K562 (cell line): ENCODE results near the gene CFAP92. TPM values are rescaled to one million over a fixed set of nuclear protein-coding genes. Genes with fewer than 3 reads are reported as not detected.

Source experiments
- CBX5 ChIP-seq: IDR thresholded peaks from 2 replicates; pipeline ENCODE4 v1.6.1; 2014; ENCODE audit warnings: low read depth, borderline replicate concordance
- CHD2 ChIP-seq: IDR thresholded peaks from 2 replicates; pipeline ENCODE4 v1.6.1; 2011; ENCODE audit warnings: low read depth, low read length
- MYNN ChIP-seq, 2 experiments: sonication (generic); formaldehyde crosslinking in 1 of 2; IDR thresholded peaks; 2 replicates each; pipeline versions ENCODE4 v1.5.0 to v1.6.1; 2016 to 2020; ENCODE audit warnings: antibody characterized with exemption in 1 of 2, missing genetic modification reagents in 1 of 2
- NFATC3 ChIP-seq: fragments of 450-650 bp; IDR thresholded peaks from 2 replicates; pipeline ENCODE4 v1.6.1; 2017; ENCODE audit warnings: mild to moderate bottlenecking
- NFIC ChIP-seq: fragments of 450-650 bp; IDR thresholded peaks from 2 replicates; pipeline ENCODE4 v1.6.1; 2017; ENCODE audit warnings: mild to moderate bottlenecking, inconsistent platforms
- RBFOX2 ChIP-seq: fragments of 200-400 bp; formaldehyde crosslinking; IDR thresholded peaks from 2 replicates; pipeline ENCODE4 v1.6.1; 2017; ENCODE audit warnings: low read depth, mild to moderate bottlenecking, low read length, moderate library complexity
- SIN3A ChIP-seq, 2 experiments: fragments of 150-350 bp in 1 of 2; IDR thresholded peaks; 2 replicates each; pipeline ENCODE4 v1.6.1; 2011 to 2016; ENCODE audit warnings: borderline replicate concordance in 2 of 2, low read depth in 2 of 2, low read length in 2 of 2, mild to moderate bottlenecking in 2 of 2, moderate library complexity in 2 of 2; ENCODE audit not compliant: control insufficient read depth in 1 of 2
- SMAD4 ChIP-seq: fragments of 250-450 bp; sonication (Bioruptor Pico); conservative IDR thresholded peaks from 2 replicates; pipeline ENCODE4 v1.8.0; 2021; ENCODE audit warnings: inconsistent platforms, mild to moderate bottlenecking, moderate library complexity
- polyA plus RNA-seq, 8 experiments: library from polyadenylated mRNA; depleted of rRNA in 4 of 8; stranded (reverse) in 5 of 8; unstranded in 3 of 8; fragments of >200 nt; fragmentation: Nextera tagmentation in 2 of 8; fragmentation: Illumina TruSeq in 1 of 8; extraction: Ambion mirVana in 2 of 8; extraction: Trizol in 1 of 8; gene quantifications; 2 replicates each; pipeline versions ENCODE4 v1.2.1 to v1.2.3, GENCODE V29; 2011 to 2014; ENCODE audit warnings: inconsistent platforms in 1 of 8, missing spikeins in 1 of 8
- total RNA-seq, 7 experiments: library from RNA; depleted of rRNA in 6 of 7; stranded (reverse); fragments of >200 nt in 6 of 7; fragmentation: Illumina TruSeq in 2 of 7; extraction: Trizol in 2 of 7; gene quantifications; 2 replicates each; pipeline versions ENCODE4 v1.2.1 to v1.2.3, GENCODE V29; 2011 to 2021; ENCODE audit warnings: low replicate concordance in 1 of 7
- TF ChIP-seq, protein P1 (sequence below): sonication (generic); formaldehyde crosslinking; IDR thresholded peaks from 2 replicates; pipeline ENCODE4 v1.8.1; 2023; ENCODE audit warnings: mild to moderate bottlenecking, missing genetic modification reagents
- TF ChIP-seq, protein P2 (sequence below): sonication (generic); formaldehyde crosslinking; IDR thresholded peaks from 2 replicates; pipeline ENCODE4 v1.8.0; 2022; ENCODE audit warnings: mild to moderate bottlenecking, low read depth, missing genetic modification reagents
- TF ChIP-seq, protein P3 (sequence below): fragments of 250-450 bp; sonication (Bioruptor Pico); IDR thresholded peaks from 2 replicates; pipeline ENCODE4 v1.9.0; 2021; ENCODE audit warnings: mild to moderate bottlenecking, inconsistent platforms
- TF ChIP-seq, protein P4 (sequence below): sonication (generic); formaldehyde crosslinking; IDR thresholded peaks from 2 replicates; pipeline ENCODE4 v1.8.1; 2023; ENCODE audit warnings: mild to moderate bottlenecking, missing genetic modification reagents
- TF ChIP-seq, protein P5 (sequence below): sonication (generic); formaldehyde crosslinking; IDR thresholded peaks from 2 replicates; pipeline ENCODE4 v1.8.0; 2023; ENCODE audit warnings: missing genetic modification reagents, mild to moderate bottlenecking, borderline replicate concordance

Gene CFAP92
- total and polyA plus RNA-seq, 9 of the 15 experiments (the other 6 are each of a cell fraction or from before 2014, with no cell fraction given): 0.06 to 0.62 (median 0.36) TPM

DNA sequence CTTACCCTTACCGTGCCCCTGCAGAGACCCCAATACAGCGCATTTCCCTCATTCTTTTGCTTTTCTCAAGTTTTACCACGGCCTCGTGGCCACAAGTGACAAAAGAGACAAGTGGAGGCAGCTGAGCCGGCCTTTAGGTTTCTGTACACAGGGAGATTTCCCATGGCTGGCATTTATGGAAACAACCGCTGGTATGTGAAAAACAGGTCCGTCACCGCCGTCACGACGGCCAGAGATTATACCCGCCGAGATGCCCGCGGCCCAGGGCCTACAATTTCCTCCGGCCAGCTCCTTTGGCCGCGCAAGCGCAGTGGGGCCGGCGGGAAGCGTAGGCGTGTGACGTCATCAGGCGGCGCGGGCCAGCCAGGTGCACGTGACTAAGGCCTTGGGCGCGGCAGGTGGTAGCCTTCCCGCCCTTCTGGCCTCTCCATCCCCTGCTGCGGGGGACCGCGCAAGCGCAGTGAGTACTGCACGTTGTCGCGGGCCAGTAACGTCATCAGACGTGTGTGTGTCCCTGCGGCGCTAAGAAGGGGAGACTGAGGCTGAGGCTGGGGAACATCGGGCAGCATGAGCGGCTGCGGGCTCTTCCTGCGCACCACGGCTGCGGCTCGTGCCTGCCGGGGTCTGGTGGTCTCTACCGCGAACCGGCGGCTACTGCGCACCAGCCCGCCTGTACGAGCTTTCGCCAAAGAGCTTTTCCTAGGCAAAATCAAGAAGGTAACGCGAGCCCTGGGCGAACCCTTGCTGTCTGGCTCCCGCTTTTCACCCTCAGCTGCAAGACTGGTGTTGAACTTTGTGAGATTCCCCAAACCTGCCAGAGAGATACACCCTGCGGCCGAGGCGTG, 114.5 kb downstream of the CFAP92 start, which contains the start of gene ACAD9 (continued):
- TF ChIP-seq, protein P1, sequence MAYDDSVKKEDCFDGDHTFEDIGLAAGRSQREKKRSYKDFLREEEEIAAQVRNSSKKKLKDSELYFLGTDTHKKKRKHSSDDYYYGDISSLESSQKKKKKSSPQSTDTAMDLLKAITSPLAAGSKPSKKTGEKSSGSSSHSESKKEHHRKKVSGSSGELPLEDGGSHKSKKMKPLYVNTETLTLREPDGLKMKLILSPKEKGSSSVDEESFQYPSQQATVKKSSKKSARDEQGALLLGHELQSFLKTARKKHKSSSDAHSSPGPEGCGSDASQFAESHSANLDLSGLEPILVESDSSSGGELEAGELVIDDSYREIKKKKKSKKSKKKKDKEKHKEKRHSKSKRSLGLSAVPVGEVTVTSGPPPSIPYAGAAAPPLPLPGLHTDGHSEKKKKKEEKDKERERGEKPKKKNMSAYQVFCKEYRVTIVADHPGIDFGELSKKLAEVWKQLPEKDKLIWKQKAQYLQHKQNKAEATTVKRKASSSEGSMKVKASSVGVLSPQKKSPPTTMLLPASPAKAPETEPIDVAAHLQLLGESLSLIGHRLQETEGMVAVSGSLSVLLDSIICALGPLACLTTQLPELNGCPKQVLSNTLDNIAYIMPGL (CRISPR knock-in tag): 0 out of 2 replicates have a peak, but pooled peaks have one; percentile 13
- TF ChIP-seq, protein P2, sequence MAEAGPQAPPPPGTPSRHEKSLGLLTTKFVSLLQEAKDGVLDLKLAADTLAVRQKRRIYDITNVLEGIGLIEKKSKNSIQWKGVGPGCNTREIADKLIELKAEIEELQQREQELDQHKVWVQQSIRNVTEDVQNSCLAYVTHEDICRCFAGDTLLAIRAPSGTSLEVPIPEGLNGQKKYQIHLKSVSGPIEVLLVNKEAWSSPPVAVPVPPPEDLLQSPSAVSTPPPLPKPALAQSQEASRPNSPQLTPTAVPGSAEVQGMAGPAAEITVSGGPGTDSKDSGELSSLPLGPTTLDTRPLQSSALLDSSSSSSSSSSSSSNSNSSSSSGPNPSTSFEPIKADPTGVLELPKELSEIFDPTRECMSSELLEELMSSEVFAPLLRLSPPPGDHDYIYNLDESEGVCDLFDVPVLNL: peak; percentile 92
- TF ChIP-seq SIN3A (IDR thresholded peaks at IDR 0.05; ENCODE audit: borderline replicate concordance in 2 of 2, control insufficient read depth in 1 of 2, low read depth in 2 of 2, low read length in 2 of 2) (peak in 1 of 2 experiments; percentile 65; a peak in 1 of 4 replicates), MYNN (IDR thresholded peaks at IDR 0.05) (no peak), MYNN (CRISPR knock-in tag; IDR thresholded peaks at IDR 0.05) (no peak), NFIC (peak; percentile 46), CBX5 (no peak), NFATC3 (peak; percentile 99), CHD2 (no peak), RBFOX2 (peak; percentile 89), SMAD4 (peak; percentile 76)
- TF ChIP-seq, protein P3, sequence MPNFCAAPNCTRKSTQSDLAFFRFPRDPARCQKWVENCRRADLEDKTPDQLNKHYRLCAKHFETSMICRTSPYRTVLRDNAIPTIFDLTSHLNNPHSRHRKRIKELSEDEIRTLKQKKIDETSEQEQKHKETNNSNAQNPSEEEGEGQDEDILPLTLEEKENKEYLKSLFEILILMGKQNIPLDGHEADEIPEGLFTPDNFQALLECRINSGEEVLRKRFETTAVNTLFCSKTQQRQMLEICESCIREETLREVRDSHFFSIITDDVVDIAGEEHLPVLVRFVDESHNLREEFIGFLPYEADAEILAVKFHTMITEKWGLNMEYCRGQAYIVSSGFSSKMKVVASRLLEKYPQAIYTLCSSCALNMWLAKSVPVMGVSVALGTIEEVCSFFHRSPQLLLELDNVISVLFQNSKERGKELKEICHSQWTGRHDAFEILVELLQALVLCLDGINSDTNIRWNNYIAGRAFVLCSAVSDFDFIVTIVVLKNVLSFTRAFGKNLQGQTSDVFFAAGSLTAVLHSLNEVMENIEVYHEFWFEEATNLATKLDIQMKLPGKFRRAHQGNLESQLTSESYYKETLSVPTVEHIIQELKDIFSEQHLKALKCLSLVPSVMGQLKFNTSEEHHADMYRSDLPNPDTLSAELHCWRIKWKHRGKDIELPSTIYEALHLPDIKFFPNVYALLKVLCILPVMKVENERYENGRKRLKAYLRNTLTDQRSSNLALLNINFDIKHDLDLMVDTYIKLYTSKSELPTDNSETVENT (CRISPR knock-in tag): peak; percentile 71
- TF ChIP-seq, protein P4, sequence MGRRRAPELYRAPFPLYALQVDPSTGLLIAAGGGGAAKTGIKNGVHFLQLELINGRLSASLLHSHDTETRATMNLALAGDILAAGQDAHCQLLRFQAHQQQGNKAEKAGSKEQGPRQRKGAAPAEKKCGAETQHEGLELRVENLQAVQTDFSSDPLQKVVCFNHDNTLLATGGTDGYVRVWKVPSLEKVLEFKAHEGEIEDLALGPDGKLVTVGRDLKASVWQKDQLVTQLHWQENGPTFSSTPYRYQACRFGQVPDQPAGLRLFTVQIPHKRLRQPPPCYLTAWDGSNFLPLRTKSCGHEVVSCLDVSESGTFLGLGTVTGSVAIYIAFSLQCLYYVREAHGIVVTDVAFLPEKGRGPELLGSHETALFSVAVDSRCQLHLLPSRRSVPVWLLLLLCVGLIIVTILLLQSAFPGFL (CRISPR knock-in tag): no peak
- TF ChIP-seq, protein P5, sequence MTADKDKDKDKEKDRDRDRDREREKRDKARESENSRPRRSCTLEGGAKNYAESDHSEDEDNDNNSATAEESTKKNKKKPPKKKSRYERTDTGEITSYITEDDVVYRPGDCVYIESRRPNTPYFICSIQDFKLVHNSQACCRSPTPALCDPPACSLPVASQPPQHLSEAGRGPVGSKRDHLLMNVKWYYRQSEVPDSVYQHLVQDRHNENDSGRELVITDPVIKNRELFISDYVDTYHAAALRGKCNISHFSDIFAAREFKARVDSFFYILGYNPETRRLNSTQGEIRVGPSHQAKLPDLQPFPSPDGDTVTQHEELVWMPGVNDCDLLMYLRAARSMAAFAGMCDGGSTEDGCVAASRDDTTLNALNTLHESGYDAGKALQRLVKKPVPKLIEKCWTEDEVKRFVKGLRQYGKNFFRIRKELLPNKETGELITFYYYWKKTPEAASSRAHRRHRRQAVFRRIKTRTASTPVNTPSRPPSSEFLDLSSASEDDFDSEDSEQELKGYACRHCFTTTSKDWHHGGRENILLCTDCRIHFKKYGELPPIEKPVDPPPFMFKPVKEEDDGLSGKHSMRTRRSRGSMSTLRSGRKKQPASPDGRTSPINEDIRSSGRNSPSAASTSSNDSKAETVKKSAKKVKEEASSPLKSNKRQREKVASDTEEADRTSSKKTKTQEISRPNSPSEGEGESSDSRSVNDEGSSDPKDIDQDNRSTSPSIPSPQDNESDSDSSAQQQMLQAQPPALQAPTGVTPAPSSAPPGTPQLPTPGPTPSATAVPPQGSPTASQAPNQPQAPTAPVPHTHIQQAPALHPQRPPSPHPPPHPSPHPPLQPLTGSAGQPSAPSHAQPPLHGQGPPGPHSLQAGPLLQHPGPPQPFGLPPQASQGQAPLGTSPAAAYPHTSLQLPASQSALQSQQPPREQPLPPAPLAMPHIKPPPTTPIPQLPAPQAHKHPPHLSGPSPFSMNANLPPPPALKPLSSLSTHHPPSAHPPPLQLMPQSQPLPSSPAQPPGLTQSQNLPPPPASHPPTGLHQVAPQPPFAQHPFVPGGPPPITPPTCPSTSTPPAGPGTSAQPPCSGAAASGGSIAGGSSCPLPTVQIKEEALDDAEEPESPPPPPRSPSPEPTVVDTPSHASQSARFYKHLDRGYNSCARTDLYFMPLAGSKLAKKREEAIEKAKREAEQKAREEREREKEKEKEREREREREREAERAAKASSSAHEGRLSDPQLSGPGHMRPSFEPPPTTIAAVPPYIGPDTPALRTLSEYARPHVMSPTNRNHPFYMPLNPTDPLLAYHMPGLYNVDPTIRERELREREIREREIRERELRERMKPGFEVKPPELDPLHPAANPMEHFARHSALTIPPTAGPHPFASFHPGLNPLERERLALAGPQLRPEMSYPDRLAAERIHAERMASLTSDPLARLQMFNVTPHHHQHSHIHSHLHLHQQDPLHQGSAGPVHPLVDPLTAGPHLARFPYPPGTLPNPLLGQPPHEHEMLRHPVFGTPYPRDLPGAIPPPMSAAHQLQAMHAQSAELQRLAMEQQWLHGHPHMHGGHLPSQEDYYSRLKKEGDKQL (CRISPR knock-in tag): no peak
